Measurements from ENCODE around the gene MRM1.

DNA sequence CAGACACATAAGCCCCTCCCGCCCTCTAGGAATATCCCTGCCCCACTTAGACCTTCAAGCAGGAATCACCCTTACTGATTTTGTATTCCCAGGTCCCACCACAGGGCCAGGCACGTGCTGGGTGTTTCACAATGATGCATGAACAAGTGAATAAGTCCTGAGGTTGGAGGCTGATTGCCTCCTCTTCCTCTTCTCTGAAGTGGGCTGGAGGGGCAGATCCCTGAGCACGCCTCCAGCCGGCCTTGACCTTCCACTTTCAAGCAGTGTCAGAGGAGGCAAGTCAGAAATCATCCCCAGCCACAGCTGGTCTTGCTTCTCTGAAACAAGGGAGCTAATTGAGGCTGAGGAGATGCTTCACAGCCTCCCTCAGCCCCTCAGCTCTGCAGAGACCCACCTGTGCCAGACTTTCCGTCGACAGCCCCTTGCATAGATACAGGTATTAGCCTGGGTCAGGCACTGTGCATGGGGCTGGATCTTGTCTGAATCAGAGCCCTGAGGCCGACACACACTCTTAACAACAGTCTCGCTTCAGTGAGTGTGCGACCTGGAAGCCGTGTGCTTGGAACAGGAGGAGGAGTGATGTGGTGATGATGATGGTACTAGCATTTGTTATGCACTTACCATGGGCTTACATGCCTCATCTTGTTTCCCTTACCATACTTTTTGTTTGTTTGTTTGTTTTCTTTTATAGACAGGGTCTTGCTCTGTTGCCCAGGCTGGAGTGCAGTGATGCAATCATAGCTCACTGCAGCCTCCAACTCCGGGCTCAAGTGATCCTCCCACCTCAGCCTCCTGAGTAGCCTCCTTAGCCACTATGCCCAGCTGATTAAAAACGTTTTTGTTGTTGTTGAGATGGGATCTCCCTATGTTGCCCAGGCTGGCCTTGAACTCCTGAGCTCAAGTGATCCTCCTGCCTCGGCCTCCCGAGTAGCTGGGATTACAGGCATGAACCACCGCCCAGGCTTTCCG, 15.0 kb downstream of the MRM1 start:
- TF ChIP-seq, protein P1, sequence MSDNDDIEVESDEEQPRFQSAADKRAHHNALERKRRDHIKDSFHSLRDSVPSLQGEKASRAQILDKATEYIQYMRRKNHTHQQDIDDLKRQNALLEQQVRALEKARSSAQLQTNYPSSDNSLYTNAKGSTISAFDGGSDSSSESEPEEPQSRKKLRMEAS (CRISPR knock-in tag; IDR thresholded peaks at IDR 0.05) = no peak
- TF ChIP-seq, protein P2, sequence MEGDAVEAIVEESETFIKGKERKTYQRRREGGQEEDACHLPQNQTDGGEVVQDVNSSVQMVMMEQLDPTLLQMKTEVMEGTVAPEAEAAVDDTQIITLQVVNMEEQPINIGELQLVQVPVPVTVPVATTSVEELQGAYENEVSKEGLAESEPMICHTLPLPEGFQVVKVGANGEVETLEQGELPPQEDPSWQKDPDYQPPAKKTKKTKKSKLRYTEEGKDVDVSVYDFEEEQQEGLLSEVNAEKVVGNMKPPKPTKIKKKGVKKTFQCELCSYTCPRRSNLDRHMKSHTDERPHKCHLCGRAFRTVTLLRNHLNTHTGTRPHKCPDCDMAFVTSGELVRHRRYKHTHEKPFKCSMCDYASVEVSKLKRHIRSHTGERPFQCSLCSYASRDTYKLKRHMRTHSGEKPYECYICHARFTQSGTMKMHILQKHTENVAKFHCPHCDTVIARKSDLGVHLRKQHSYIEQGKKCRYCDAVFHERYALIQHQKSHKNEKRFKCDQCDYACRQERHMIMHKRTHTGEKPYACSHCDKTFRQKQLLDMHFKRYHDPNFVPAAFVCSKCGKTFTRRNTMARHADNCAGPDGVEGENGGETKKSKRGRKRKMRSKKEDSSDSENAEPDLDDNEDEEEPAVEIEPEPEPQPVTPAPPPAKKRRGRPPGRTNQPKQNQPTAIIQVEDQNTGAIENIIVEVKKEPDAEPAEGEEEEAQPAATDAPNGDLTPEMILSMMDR (IDR thresholded peaks at IDR 0.05) = no peak
- TF ChIP-seq ZNF416 (CRISPR knock-in tag; IDR thresholded peaks at IDR 0.05) = no peak
- TF ChIP-seq ZNF219 (CRISPR knock-in tag; IDR thresholded peaks at IDR 0.05; ENCODE audit: borderline replicate concordance) = no peak
- TF ChIP-seq NR2C2 (CRISPR knock-in tag; IDR thresholded peaks at IDR 0.05) = no peak
- no peak for TF ChIP-seq ZNF138 (CRISPR knock-in tag; conservative IDR thresholded peaks at IDR 0.05)
- TF ChIP-seq, protein P3, sequence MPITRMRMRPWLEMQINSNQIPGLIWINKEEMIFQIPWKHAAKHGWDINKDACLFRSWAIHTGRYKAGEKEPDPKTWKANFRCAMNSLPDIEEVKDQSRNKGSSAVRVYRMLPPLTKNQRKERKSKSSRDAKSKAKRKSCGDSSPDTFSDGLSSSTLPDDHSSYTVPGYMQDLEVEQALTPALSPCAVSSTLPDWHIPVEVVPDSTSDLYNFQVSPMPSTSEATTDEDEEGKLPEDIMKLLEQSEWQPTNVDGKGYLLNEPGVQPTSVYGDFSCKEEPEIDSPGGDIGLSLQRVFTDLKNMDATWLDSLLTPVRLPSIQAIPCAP (CRISPR knock-in tag; IDR thresholded peaks at IDR 0.05) = no peak

Data from WTC11 (cell line).